ENCODE results near the gene RDX. TPM values are rescaled to one million over a fixed set of nuclear protein-coding genes. Genes with fewer than 3 reads are reported as not detected.
"Not testable (repeated sequence)": the region's sequence is repeated elsewhere in the genome, so short reads cannot be mapped to it uniquely, and the experiment has no call there.

Gene RDX
- total RNA-seq, 2 donors from 2014 or later = 17.9 to 20.5 TPM

DNA sequence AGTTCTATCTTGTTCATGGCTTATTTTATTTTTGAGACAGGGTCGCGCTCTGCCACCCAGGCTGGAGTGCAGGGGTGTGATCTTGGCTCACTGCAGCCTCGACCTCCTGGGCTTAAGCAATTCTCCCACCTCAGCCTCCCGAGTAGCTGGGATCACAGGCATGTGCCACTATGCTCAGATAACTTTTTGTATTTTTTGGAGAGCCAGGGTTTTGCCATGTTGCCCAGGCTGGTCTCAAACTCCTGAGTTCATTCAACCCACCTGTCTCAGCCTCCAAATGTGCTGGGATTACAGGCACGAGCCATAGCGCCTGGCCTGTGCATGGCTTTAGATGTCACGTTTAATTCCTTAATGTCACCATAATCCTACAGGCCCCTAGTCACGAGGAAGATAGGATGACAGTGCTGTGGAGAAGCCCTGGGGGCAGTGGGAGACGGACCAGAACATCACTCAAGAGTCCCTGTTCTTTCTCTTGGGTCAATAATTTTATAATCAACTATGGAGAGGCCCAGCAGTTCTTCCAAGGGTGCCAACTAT lies 99.5 kb downstream of the RDX start:
- H3K36me3 ChIP-seq = no peaks in the 10 kb centered on the region
- H3K9me3 ChIP-seq = no peaks in the 10 kb centered on the region
- no peak overlapping the region for H3K9ac ChIP-seq (ENCODE audit: low read depth in 2 of 2, low read length in 2 of 2)
- TF ChIP-seq, protein P1, sequence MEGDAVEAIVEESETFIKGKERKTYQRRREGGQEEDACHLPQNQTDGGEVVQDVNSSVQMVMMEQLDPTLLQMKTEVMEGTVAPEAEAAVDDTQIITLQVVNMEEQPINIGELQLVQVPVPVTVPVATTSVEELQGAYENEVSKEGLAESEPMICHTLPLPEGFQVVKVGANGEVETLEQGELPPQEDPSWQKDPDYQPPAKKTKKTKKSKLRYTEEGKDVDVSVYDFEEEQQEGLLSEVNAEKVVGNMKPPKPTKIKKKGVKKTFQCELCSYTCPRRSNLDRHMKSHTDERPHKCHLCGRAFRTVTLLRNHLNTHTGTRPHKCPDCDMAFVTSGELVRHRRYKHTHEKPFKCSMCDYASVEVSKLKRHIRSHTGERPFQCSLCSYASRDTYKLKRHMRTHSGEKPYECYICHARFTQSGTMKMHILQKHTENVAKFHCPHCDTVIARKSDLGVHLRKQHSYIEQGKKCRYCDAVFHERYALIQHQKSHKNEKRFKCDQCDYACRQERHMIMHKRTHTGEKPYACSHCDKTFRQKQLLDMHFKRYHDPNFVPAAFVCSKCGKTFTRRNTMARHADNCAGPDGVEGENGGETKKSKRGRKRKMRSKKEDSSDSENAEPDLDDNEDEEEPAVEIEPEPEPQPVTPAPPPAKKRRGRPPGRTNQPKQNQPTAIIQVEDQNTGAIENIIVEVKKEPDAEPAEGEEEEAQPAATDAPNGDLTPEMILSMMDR (IDR thresholded peaks at IDR 0.05) = no peak
- no peak overlapping the region for H3K27ac ChIP-seq
- no peaks in the 10 kb centered on the region for H3K27me3 ChIP-seq
- no peaks in the 10 kb centered on the region for H3K4me1 ChIP-seq
- DNase-seq = no peak
- H3K4me3 ChIP-seq = no peak overlapping the region
- intact Hi-C loops (cut with DNase I) = loop anchor here (2.0 to 10.0 kb wide), 2 partner anchors 236 to 252 kb away; no protein-coding TSS in a partner anchor

DNA sequence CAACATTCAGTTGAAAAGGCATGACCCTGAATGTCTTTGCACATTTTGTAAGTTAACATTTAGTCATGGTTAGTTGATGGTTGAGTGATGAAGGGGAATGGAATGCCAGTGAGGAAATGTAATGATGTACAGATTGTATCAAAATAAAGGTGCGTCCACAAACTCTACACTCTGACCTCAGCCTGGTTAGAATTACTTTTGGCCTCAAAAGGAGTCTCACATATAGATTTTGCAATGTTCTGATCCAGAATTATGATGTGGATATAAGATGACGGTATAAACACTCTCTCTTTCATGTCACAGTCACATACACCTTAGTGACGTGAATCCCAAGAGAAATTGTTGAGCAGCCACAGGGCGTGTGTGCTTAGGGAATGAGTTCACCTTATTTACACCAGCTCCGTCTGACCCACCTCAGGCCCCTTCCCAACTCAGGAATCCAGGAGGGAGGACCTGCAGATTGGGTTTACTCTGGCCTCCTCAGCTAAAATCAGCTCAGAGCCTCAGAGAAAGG lies 100.1 kb downstream of the RDX start:
- no peak overlapping the region for H3K9ac ChIP-seq (ENCODE audit: low read depth in 2 of 2, low read length in 2 of 2)
- intact Hi-C loops (cut with DNase I) = loop anchor here (2.0 to 10.0 kb wide), 2 partner anchors 237 to 251 kb away; no protein-coding TSS in a partner anchor
- no peaks in the 10 kb centered on the region for H3K36me3 ChIP-seq
- no peak for DNase-seq
- H3K27me3 ChIP-seq = no peaks in the 10 kb centered on the region
- no peak overlapping the region for H3K27ac ChIP-seq
- no peaks in the 10 kb centered on the region for H3K4me1 ChIP-seq
- TF ChIP-seq, protein P1 (IDR thresholded peaks at IDR 0.05) = no peak
- H3K9me3 ChIP-seq = no peaks in the 10 kb centered on the region
- no peak overlapping the region for H3K4me3 ChIP-seq

DNA sequence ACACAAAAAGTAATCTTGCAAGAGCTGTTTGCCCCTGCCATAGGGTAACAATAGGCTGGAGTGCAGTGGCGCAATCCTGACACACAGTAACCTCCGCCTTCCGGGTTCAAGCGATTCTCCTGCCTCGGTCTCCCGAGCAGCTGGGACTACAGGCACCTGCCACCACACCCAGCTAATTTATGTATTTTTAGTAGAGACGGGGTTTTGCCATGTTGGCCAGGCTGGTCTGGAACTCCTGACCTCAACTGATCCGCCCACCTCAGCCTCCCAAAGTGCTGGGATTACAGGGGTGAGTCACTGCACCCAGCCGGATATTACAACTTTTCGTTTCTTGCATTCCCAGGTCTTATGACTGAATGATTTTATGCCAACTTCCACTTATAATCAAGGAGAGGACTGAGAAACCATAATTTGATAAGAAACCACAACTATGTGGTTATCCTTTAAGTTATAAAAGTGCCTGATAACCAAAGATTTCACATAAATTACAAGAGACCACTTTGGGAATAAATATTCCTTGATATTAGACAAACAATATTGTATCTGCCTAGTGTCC lies 102.1 kb downstream of the RDX start:
- H3K9me3 ChIP-seq; H3K4me3 ChIP-seq; H3K36me3 ChIP-seq; H3K4me1 ChIP-seq; H3K9ac ChIP-seq (ENCODE audit: low read depth in 2 of 2, low read length in 2 of 2); H3K27ac ChIP-seq; H3K27me3 ChIP-seq: not testable (repeated sequence)
- intact Hi-C loops (cut with DNase I) = loop anchor here (10.0 kb wide), 1 partner anchor 249 kb away; no protein-coding TSS in a partner anchor
- peak; percentile 30 for DNase-seq

DNA sequence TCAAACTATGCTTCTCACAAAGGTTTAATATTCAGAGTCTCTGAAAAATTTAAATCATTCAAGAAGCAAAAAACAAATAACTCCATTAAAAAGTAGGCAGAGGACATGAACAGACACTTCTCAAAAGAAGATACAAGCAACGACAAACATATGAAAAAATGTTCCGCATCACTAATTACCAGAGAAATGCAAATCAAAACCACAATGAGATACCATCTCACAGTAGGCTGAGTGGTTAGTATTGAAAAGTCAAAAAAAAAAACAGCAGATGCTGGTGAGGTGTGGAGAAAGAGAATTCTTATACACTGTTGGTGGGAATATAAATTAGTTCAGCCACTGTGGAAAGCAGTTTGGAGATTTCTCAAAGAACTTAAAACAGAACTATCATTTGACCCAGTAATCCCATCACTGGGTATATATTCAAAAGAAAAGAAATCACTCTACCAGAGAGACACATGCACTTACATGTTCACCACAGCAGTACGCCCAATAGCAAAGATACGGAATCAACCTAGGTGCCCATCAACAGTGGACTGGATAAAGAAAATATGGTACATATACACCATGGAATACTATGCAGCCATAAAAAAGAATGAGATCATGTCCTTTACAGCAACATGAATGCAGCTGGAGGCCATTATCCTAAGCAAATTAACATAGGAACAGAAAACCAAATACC lies 103.7 kb downstream of the RDX start:
- H3K27ac ChIP-seq; H3K9ac ChIP-seq (ENCODE audit: low read depth in 2 of 2, low read length in 2 of 2); H3K9me3 ChIP-seq; H3K27me3 ChIP-seq; DNase-seq; H3K36me3 ChIP-seq; H3K4me1 ChIP-seq; H3K4me3 ChIP-seq: not testable (repeated sequence)
- intact Hi-C loops (cut with DNase I) = loop anchor here (10.0 kb wide), 1 partner anchor 248 kb away; no protein-coding TSS in a partner anchor

DNA sequence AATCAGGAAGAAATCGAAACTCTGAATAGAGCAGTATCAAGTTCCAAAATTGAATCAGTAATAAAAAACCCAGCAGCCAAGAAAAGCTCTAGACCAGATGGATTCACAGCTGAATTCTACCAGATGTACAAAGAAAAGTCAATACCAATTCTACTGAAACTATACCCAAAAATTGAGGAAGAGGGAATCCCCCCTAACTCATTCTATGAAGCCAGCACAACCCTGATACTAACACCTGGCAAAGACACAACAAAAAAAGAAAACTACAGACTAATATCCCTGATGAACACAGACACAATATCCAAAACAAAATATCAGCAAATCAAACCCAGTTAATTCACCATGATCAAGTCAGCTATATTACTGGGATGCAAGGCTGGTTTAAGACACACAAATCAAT lies 105.5 kb downstream of the RDX start:
- no peak overlapping the region for H3K27ac ChIP-seq
- H3K9ac ChIP-seq (ENCODE audit: low read depth in 2 of 2, low read length in 2 of 2) = no peak overlapping the region
- intact Hi-C loops (cut with DNase I) = loop anchor here (10.0 kb wide), 1 partner anchor 246 kb away; no protein-coding TSS in a partner anchor
- H3K4me3 ChIP-seq = no peak overlapping the region
- no peak for DNase-seq
- no peaks in the 10 kb centered on the region for H3K4me1 ChIP-seq
- H3K27me3 ChIP-seq = no peaks in the 10 kb centered on the region
- TF ChIP-seq, protein P1 (IDR thresholded peaks at IDR 0.05) = no peak
- no peaks in the 10 kb centered on the region for H3K36me3 ChIP-seq
- H3K9me3 ChIP-seq = no peaks in the 10 kb centered on the region

DNA sequence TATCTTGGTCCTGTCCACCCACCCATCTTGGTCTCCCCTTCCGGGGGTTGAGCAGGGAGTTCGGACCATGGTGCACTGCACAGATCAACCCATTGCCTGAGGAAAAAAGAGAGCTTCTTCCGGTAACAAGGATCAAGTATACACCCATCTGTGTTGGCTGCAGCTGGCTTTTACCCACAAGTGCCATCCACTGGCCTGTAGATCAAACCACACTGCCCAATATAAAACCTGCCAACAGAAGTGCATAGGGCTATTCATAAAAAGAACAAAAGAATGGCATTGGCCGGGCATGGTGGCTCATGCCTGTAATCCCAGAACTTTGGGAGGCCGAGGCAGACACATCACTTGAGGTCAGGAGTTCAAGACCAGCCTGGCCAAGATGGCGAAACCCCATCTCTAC lies 108.7 kb downstream of the RDX start:
- no peak overlapping the region for H3K9ac ChIP-seq (ENCODE audit: low read depth in 2 of 2, low read length in 2 of 2)
- H3K27me3 ChIP-seq = no peaks in the 10 kb centered on the region

More for the DNA sequence above, 108.7 kb downstream of the RDX start:
- TF ChIP-seq, protein P1 (IDR thresholded peaks at IDR 0.05) = no peak
- Histone ChIP-seq H3K4me1 (no peaks in the 10 kb centered on the region), H3K4me3 (no peak overlapping the region), H3K36me3 (no peaks in the 10 kb centered on the region), H3K9me3 (no peaks in the 10 kb centered on the region), H3K27ac (no peak overlapping the region)
- no peak for DNase-seq
- intact Hi-C loops (cut with DNase I) = no loop called here
